Ovary (tissue), 3 donors: Measurements from ENCODE around the gene BPIFB4.

ENCODE experiments used
- EP300 ChIP-seq: sonication (generic); formaldehyde crosslinking; IDR thresholded peaks from one replicate; pipeline ENCODE4 v1.6.1; 2017; ENCODE audit warnings: antibody characterized with exemption
- POLR2A ChIP-seq: fragments of 450-650 bp; IDR thresholded peaks from one replicate; pipeline ENCODE4 v1.6.1; 2017; ENCODE audit warnings: antibody characterized with exemption, mild to moderate bottlenecking, moderate library complexity
- TF ChIP-seq, protein P1 (sequence below), 3 donors: fragments of 450-650 bp in 2 of 3; fragments of 200-600 bp in 1 of 3; IDR thresholded peaks; one replicate each; pipeline versions ENCODE4 v1.5.1 to v1.8.0; 2016 to 2022; ENCODE audit warnings: antibody characterized with exemption in 3 of 3, mild to moderate bottlenecking in 1 of 3
- donor health status: DM: no; HTN: no; CAD: no.

DNA sequence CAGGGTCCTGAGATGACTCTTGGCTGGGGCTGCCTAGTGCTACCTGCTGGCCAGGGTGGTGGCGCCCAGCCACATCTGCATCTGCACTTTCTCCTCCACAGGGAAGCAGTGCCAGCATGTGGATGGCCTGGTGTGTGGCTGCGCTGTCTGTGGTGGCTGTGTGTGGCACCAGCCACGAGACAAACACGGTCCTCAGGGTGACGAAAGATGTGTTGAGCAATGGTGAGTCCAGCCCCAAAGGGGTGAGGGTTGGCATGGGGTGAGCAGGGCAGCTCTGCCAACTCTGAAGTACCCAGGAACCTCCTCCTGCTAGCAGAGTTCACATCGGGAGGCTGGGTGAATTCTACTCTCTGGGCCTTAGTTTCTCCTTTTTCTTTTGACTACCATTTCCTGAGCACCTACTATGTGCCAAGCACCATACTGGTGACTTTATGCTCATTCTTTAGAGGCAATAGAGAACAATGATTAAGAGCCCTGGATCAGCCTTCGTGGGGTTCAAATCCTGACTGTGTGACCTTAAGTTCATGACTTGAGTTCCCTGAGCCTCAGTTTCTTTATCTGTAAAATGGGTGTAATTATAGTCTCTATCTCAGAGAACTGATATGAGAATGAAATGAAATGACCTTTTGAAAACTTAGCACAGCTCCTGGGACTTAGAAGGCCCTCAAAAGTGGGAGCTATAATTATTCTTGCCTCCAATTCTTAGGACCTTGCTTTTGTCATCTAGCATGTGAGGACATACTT is 2.1 kb downstream of the BPIFB4 start:
- TF ChIP-seq, protein P1, sequence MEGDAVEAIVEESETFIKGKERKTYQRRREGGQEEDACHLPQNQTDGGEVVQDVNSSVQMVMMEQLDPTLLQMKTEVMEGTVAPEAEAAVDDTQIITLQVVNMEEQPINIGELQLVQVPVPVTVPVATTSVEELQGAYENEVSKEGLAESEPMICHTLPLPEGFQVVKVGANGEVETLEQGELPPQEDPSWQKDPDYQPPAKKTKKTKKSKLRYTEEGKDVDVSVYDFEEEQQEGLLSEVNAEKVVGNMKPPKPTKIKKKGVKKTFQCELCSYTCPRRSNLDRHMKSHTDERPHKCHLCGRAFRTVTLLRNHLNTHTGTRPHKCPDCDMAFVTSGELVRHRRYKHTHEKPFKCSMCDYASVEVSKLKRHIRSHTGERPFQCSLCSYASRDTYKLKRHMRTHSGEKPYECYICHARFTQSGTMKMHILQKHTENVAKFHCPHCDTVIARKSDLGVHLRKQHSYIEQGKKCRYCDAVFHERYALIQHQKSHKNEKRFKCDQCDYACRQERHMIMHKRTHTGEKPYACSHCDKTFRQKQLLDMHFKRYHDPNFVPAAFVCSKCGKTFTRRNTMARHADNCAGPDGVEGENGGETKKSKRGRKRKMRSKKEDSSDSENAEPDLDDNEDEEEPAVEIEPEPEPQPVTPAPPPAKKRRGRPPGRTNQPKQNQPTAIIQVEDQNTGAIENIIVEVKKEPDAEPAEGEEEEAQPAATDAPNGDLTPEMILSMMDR (IDR thresholded peaks at IDR 0.05): no peak
- TF ChIP-seq EP300: no peak
- TF ChIP-seq POLR2A: no peak
